HG03095 (cell line): Measurements from ENCODE around the gene NF2.

Experiments
- ATAC-seq: cut with Tn5 transposase; IDR thresholded peaks from one replicate; pipeline ENCODE4 v1.9.1; 2021; ENCODE audit warnings: moderate library complexity; ENCODE audit not compliant: unreplicated experiment

Gene NF2

DNA sequence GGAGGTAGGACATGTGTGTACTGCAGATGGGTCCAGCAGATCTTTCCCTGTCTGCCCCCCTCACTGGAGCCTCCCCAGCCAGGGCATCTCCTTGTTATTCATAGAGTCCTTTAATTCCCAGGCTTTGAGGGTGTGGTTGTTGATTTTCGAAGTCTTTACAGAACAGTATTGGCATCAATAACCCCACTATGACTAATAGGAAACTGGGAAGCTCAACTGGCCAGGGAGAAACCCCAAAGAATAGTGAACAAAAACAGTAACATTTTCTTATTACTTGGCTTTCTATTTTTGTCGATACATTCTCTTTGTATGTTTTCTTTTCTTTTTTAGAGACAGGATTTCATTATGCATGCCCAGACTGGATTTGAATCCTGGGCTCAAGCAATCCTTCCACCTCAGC lies 57.9 kb downstream of the NF2 start:
- ATAC-seq, result no peak

DNA sequence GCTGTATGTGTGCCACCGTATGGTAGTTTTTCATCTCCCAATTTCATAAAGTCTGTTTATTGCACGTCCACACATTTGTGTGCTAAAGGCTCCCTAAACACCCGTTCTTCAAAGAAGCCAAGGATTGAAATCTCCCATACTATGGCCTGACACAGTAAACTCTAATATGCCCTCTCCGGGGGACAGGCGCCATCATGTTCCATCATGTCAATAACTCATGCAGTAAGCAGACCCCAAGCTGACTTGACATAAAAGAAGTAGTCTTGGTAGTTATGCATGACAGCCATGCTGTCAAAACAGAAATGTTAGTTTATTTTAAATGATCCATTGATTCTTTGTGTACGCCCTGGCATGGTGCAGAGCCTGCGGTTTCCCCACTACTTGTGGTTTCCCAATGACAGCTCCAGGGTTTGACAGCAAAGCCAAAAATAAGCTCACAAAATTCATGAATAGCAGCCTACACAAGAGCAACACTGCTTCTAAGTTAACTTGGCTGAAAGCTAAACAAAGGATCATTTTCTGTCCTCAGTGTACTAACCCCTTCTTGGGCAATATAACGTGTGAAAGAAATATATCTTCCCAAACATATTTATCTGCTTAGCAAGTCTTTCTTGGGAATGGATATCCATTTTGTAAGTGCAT lies 59.9 kb downstream of the NF2 start:
- no peak for ATAC-seq

DNA sequence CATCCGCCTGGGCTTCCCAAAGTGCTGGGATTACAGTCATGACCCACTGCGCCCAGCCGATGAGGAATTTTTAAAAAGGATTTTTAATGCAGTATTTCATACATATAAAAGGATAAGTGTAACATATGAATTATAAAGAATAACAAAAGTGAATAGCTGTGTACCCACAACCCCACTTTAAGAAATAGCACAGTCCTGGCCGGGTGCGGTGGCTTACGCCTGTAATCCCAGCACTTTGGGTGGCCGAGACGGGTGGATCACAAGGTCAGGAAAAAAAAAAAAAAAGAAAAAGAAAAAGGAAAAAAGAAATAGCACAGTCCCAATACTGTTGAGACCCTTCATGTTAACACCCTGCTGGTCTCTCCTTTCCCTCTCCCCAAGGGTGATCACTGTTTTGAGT lies 62.1 kb downstream of the NF2 start:
- ATAC-seq, result no peak

DNA sequence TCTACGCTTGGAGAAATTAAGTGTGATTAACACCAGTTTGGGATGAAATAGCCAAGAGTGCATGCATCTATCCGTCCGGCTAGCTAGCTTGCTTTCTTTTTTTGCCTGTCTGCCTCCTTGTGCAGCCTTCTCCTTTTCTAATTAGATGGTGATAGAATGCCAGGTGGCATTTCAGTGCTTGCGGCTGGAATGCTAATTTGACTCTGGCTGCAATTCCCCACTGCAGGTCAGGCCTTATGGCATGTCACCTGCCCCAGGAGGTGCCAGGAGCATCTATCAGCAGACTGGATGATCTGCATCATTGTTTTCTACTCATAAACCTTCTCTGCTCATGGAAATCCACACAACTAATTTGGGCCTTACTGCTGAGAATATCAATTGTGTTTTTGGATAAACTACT lies 65.2 kb downstream of the NF2 start:
- ATAC-seq, result no peak

DNA sequence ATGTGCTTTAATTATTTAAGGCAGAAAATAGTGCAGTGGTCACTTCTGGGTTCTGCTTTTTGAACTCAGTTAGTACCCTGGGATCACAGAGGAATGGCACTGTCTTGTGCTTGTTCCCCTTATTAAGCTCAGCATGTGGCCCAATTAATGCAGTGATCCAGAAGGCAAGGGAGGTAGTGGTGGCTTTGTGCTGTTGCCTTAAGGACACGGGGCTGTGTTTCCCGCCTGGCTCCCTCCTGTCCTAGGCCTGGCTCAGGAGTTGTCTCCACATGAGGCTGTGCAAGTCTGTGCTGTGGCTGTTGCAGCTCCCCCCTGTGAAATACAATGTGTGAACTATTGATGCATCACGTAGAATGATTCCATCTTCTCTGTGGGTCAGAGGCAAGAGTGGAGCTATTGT lies 67.2 kb downstream of the NF2 start:
- no peak for ATAC-seq

DNA sequence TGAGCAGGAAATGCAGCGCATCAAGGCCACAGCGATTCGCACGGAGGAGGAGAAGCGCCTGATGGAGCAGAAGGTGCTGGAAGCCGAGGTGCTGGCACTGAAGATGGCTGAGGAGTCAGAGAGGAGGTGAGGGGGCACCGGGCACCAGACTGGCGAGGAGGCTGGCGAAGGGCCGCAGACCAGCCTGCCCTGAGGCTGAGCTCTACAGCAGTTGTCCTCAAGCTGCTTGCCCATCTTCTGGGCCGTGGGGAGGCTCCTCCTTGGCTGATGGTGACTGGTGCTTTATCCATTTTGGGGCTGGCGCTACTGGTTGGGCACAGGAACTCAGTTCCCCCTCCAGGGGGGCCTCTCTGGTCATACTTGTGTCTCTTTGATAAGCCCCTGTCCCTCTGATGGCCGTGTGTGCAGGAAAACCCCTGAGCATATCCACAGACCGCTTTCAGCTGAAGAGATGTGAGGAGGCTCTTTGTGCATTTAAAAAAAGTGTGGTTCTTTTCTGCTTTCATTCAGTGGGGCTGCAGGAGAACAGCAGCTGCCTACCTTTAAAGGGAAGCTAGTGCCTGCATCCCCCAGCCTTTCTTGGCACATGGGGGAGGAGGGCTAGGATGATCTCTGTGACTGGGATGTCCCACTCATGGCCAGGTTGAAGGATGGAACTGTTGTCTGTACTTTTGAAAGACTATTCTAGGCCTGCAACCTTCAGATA lies 70.1 kb downstream of the NF2 start:
- no peak for ATAC-seq

DNA sequence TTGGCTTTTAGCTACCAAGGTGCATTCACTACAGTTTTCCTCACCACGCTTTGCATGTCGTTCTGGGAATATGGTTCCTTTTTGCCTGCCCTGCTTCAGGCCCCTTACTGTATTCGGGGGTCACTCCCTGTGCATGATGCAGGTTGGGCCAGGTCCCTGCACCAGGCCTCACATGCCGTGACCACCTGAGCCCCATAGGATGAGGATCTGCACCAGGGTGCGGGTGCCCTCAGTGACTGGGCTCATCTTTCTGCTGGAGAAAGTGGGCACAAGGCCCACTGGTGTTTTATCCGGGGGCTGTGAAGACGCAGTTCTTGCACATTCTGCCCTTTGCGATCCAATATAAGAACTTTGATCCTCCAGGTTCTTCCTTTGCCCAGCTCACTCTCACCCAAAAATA lies 70.7 kb downstream of the NF2 start:
- ATAC-seq, result no peak

DNA sequence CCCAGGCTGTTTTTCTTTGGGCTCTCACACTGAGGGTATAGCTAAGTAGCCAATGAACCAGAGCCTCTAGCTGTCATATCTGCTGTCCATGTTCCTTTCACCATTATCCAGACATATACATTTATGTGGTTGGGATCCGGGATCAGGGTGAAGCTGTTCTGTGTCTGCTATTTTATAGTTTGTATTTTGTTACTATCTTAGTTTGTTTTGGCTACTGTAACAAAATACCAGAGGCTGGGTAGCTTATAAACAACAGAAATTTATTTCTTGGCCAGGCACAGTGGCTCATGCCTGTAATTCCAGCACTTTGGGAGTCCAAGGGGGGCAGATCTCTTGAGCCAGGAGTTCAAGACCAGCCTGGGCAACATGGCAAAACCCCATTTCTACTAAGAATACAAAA lies 75.9 kb downstream of the NF2 start:
- no peak for ATAC-seq

DNA sequence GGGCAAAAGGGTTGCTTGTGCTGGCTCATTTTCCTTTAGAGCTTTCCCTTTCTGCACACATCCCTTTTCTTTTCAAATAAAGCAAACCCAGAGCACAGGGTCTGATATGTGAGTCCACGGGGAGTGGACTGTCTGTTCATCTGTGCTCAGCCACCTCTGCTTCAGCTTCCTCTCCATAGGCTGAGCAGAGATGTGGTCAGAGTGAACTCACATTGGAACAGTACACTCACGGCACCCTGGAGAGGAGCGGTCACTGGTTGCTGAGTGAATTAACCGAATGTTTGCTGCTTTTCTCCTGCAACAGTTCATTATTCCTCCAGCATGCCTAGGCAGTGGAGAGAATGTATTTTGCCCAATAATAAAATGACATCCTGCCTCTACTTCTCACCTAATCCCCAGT lies 80.1 kb downstream of the NF2 start:
- ATAC-seq, result no peak

DNA sequence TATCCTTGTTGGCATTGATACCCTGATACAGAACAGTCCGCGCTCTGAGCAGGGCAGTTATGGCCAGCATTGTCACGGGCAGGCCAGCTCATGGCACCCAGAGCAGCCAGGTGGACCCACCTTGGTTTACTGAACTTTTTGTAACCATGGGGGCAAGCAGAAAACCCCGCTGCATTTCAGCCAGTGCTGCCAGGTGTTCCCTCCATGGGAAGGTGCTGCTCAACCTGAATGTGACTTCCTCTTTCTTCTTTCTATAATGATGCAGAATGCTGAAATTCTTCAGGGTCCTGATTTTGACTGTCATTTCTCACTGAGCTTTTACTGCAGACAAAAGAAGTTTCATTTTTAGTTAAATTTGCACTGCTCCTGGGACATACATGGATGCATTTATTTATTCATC lies 80.8 kb downstream of the NF2 start:
- ATAC-seq, result no peak

DNA sequence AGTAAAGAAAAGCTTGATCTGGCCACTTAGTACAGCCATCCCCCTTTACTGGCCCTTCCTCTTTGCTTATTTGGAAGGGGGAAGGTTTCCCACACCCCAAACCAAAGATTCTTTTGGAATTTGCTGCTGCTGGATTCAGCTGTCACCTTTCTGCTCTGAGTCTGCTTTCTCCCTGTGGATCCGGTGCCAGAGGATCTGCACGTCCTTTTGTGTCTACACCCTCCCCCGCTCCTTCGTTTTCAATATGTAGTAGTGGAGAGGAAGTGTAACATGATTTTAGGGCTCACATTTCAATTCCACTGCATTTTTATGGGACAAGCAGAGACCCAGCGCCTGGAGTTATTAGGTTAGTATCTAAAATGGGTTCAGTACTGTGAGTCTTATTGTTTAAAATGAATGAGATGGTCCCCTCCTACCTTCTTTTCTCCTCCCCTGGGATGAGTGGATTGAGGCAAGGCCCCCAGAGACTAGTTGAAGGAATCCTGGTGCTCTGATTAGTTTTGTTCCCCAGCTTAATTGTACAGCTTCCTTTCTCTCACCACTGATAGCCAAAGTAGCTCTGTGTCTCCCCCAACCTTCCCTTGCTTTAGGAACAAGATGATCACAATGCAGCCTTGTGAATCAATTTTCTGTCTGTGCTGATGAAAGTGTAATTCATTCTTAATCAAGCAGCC lies 85.9 kb downstream of the NF2 start:
- ATAC-seq, result no peak

DNA sequence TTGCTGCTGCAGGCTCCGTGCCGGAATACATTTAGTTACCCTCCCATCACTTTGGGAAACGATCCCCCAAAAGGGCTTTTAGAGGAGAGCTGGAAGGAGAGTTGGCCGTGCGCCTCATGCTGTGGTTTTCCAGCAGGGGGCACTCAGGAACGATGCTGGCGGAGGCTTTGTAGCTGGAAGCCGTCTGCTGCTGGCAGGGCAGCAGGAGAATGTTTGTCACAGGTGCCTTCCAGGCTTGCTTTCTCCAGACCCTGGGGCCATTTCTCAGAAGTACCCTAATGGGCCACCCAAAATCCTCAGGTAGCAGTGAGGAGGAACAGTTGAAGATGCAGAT lies 86.4 kb downstream of the NF2 start:
- ATAC-seq, result no peak

DNA sequence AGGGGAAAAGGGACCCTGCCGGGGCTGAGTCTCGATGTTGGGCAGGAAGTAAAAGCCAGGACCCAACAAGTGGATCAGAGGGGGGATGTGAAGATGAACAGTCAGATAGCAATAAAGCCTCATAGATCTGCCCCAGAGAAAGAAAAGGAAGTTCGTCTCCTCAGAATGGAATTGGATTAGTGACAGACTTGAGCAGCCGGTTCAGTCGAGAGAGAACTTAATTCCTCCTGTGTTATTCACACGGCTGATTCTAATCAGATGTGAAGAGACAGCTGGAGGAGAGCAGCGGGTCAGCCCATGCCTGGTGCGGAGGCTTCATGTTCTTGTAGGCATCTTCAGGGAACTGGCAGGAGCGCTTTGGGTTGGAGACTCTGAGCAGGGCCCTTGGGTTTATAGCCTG lies 87.0 kb downstream of the NF2 start:
- ATAC-seq, result no peak

DNA sequence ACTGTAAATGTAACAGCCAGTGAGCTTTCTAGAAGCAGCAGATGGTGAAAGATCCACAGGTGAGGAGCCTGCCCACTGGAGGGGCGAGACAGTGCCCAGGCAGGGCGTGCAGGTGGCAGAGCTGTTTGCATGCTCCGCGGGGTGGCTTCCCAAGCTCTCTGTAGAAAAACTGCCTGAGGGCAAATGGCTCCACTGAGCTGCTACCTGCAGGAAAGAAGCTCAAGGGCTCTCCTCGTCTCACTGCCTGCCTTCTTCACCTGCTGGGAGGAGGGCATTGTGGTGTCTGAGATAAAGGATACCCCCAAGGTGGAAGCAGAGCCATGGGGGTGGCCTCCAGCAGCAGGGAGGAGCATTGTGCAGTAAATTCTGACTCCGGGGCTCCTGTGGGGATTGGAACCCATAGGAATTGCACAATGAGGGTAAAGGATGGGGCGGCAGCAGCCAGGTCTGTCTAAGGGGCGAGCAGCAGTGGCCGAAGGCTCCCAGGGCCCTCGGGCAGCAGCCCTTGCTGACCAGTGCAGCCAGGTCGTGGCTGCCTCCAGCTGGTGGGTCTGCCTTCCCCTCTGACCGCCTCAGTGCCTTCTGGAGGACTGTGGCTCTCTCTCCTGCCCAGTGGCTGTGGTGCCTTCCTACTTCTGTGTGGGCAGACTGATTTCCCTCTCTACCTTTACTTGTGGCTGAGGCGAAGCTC lies 88.3 kb downstream of the NF2 start:
- ATAC-seq, result no peak

DNA sequence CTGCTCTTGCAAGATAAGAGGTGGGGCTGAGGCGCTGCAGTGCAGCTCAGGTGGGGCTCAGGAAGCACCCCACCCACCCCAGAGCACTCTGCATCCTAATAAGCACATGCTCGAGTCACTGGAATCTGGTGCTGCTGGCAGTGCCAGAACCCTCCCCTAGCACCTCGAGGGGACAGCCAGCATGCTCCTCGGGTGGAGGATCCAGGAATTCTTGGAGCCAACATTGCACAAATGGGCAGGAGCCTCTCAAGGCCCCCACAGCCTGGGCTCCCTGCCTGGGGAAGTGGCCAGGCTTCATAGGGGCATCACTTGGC lies 88.9 kb downstream of the NF2 start:
- no peak for ATAC-seq

DNA sequence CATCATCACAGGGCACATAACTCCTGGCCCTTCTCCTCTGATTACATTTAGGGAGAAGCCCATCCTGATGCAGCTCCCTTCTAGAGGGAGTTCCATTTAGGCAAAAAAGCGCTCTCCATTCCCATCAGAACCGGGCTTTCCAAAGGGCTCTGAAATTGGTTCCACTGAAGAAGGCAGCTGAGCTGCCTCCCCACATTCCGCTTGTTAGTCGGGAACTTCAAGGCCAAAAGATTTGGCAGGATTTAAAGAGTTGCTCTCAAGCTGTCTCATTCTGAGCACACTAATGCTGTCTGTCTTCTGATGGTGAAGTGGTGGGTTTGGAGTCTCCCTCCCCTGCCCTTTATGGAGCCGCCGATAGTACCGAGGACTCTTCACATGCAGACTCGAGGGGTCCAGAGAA lies 89.7 kb downstream of the NF2 start:
- ATAC-seq, result no peak

DNA sequence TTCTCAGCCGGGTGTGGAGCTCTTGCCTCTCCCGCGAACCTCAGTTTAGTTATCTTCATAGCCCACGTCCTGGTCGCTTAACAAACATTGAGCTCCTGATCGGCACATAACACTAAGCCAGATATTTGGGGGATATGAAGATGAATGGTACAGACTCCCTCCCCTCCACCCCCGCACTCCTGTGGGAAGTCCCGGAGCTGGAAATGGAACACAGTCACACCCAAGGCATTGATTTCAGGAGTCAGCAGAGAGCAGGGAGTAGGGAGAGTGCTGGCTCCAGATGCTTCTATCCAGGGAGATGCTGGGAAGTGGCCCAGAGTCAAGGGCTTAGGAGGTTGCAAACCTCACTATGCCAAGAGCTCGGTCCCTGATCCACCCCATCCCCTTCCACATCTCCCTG lies 90.2 kb downstream of the NF2 start:
- no peak for ATAC-seq

DNA sequence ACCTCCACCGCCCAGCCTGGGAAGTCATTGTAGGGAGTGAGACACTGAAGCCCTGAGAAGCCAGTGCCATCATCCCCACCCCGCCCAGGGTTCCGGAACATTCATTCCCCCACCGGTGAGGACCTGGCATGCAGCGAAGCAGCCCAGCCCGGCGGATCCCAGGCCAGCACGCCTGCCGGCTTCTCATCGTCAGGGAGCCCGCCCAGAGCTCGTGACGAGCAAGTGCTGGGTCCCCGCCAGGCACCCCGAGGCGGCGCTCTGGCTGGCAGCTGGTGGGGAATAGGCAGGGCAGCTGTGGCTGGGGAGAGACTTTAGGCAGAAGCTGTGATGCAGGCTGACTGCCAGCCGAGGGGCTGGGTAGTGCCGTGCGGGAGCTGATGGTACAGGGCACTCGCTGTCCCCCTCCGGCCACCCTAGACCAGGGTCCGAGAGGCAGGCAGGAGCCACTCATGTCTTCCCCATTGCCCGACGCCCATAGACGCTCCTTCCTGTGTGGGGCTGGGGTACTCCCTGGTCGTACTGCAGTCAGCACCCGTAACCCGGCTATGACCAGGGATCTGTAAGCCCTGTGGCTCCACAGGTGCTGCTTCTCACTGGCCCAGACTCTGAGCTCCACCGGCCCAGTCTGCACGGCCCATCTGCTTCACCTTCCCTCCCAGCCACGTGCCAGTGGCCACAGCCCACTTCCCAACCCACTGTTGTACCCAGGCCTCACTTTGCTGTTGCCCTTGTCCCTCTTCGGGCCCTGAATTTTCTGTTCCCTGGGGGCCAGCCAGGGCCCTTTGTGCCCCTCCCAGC lies 91.9 kb downstream of the NF2 start:
- no peak for ATAC-seq

DNA sequence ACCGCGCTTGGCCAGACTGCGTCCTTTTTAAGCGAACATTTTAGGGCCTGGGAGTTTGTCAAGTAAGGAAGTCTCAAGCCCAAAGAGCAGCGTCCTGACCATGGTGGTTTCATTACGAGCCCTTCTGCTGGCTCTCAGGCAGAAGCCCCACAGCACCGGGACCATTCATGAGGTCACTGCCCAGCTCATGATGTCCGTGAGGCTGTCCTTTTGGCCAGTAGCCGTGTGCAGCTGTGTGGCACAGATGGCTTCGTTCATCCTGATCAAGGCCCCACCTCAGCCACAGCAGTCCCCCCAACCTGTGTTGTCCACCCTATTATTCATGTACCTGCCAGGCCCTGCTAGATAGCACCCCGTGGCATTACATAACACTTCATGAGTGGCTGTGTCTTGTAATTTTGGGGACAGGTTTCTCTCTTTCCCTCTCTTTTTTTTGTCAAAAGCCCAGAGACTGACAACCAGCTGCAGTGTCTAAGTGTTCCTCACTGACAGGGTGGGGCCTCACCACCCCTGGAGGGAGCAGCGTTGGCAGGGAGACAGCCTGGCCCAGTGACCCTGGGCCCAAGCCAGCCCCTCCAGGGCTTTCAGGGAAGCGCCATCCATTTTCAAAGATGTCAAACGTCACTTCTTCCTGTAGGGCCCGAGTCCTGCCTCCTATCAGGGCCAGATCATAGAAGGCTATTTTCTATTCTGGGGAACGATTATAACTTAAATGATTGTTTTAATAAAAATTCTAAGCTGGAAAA lies 94.6 kb downstream of the NF2 start:
- no peak for ATAC-seq

DNA sequence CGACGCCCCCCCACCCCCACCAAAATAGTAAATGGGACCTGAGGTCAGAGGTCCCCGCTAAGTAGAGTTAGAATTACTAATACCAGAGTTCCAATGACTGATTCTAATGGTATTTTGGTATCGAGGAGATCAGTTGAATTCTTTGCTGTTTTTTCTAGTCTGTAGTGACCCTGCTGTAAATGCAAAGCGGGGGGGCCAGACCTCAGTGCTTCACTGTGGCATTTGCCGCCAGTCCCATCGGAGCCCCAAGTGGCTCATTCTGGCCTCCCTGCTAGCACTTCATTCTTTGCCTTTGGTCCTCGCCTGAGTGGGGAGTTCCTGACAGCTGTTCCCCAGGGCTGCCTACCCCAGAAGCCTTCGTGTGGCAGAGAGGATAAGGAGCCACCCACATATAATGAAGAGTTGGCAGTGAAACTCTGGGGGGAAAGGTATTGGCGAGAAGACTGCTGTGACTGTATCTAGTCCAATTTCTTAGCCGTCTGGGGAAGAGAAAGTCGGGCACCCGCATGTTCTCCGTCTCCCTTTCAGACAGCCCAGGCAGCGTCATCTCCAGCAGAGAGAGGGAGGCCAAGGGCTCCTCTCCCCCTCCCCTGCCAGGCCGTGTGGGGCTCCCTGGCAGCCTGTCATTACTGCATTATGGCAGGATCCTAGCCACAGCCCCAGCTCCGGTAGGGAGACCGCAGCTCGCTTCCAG lies 96.9 kb downstream of the NF2 start:
- ATAC-seq, result no peak
